DMS 273 treated with DMSO at 0.1 percent for 48 hours (cell line): ENCODE measurements around the gene BRCA1.
"Not testable (repeated sequence)": the region's sequence is repeated elsewhere in the genome, so short reads cannot be mapped to it uniquely, and the experiment has no call there.

Experiments used
- DNase-seq: peaks from one replicate; lab custom pipeline; 2025; lab: John Stamatoyannopoulos, UW

BRCA1 gene

GRCh38 chr17:43069368-43069898 lies 55.7 kb downstream of the BRCA1 start:
- DNase-seq, result no peak

- no peak for DNase-seq
Observed at GRCh38 chr17:43068570-43069367, 56.4 kb downstream of the BRCA1 start.

GRCh38 chr17:43062984-43063638 lies 62.1 kb downstream of the BRCA1 start:
- no peak for DNase-seq

GRCh38 chr17:43056051-43056450 lies 69.1 kb downstream of the BRCA1 start:
- no peak for DNase-seq

GRCh38 chr17:43053008-43053407 lies 72.2 kb downstream of the BRCA1 start:
- DNase-seq, result not testable (repeated sequence)

- no peak for DNase-seq
Observed at GRCh38 chr17:43051969-43052368, 73.2 kb downstream of the BRCA1 start.

GRCh38 chr17:43044024-43044423 lies 81.1 kb downstream of the BRCA1 start:
- no peak for DNase-seq

GRCh38 chr17:43043307-43043706 lies 81.9 kb downstream of the BRCA1 start:
- no peak for DNase-seq

- DNase-seq, result peak; percentile 66
Observed at GRCh38 chr17:43042025-43042628, 83.0 kb downstream of the BRCA1 start.

- no peak for DNase-seq
Observed at GRCh38 chr17:43040655-43041054, 84.5 kb downstream of the BRCA1 start.

GRCh38 chr17:43039646-43040045 lies 85.5 kb downstream of the BRCA1 start:
- DNase-seq, result no peak

GRCh38 chr17:43034894-43035293 lies 90.3 kb downstream of the BRCA1 start:
- DNase-seq, result no peak

- DNase-seq, result peak; percentile 97
Observed at GRCh38 chr17:43033948-43034881, 90.9 kb downstream of the BRCA1 start.

GRCh38 chr17:43031666-43032065 lies 93.5 kb downstream of the BRCA1 start:
- DNase-seq, result no peak

GRCh38 chr17:43030137-43030767 lies 94.9 kb downstream of the BRCA1 start:
- DNase-seq, result no peak

- DNase-seq, result no peak
Observed at GRCh38 chr17:43028221-43028861, 96.8 kb downstream of the BRCA1 start.

- DNase-seq, result no peak
Observed at GRCh38 chr17:43027091-43028032, 97.8 kb downstream of the BRCA1 start.

- no peak for DNase-seq
Observed at GRCh38 chr17:43026595-43026994, 98.6 kb downstream of the BRCA1 start.

- no peak for DNase-seq
Observed at GRCh38 chr17:43025766-43026537, 99.2 kb downstream of the BRCA1 start.
